ENCODE measurements around the gene HTRA1. TPM values are rescaled to one million over a fixed set of nuclear protein-coding genes. Genes with fewer than 3 reads are reported as not detected.
A peak's percentile ranks its signal among the peaks of the same experiment; 100 is the strongest.

Gene HTRA1
- total RNA-seq, result 185 TPM

- DNase-seq, result peak; percentile 11
Measured at GRCh38 chr10:122461367-122461728, at the start of gene HTRA1. TSS of gene HTRA1 (plus strand) at chr10:122461553. CDS start at chr10:122461653, 100 bp downstream.

GRCh38 chr10:122413327-122413726 lies 48.0 kb upstream of the HTRA1 start:
- DNase-seq, result no peak

GRCh38 chr10:122417667-122418066 lies 43.7 kb upstream of the HTRA1 start:
- no peak for DNase-seq

GRCh38 chr10:122419016-122419415 lies 42.3 kb upstream of the HTRA1 start:
- DNase-seq, result no peak

- peak; percentile 63 for DNase-seq
Measured at GRCh38 chr10:122419876-122420623, 41.3 kb upstream of the HTRA1 start.

GRCh38 chr10:122420624-122421007 lies 40.7 kb upstream of the HTRA1 start:
- DNase-seq, result no peak

DNA sequence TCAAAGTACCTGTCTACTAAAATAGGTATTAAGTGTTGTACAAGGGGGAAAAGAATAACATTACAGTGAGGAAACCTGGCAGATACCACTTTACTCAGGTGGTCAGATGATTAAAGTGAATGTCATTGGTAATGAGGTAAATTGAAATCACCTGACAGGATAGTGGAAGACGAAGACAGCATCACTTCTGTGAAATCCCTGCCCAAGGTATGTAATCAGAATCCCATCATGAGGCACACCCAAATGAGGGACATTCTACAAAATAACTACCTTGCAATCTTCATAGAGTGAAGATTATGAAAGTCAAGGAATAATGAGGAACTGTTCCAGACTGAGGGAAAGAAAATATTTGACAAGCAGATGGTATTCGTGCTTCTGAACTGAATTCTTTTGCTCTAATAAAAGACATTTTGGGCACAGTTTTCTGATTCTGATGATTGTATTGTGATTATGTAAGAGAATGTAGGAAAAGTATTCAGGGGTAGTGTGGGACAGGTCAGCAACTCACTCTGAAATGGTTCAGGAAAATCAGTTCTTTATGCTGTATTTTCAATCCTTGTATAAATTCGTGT lies 40.2 kb upstream of the HTRA1 start:
- no peak for DNase-seq

GRCh38 chr10:122421742-122422141 lies 39.6 kb upstream of the HTRA1 start:
- DNase-seq, result no peak

DNA sequence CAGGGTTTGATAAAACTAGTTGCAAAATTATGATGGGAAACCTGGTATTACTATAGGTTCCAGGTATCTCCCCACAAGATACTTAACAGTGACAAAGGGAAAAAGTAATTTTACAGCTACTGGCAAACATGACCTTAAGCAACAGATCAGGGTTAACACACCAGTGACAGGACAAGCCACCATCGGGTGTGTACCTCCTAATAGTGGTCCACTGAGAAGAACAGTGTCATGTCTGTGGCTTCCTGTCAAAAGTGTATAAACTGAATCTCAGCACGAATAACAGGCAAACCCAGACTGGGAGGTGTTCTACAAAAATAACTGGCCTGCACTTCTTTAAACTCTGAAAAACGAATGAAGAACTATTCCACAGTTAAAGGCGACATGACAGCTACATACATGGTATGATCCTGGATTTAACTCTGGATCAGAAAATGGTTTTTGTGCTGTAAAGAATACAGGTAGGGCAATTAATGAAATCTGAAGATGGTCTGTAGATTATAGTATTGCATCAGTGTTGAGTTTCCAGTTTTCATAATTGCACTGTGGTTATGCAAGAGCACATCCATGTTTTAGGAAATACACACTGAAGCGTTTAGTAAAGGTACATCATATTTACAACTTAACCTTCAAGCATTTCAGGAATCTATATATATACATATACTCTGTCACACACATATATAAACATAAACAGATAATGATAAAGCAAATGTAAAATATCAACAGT lies 38.9 kb upstream of the HTRA1 start:
- DNase-seq, result no peak

GRCh38 chr10:122424059-122424458 lies 37.3 kb upstream of the HTRA1 start:
- DNase-seq, result no peak

GRCh38 chr10:122426829-122427228 lies 34.5 kb upstream of the HTRA1 start:
- no peak for DNase-seq

DNA sequence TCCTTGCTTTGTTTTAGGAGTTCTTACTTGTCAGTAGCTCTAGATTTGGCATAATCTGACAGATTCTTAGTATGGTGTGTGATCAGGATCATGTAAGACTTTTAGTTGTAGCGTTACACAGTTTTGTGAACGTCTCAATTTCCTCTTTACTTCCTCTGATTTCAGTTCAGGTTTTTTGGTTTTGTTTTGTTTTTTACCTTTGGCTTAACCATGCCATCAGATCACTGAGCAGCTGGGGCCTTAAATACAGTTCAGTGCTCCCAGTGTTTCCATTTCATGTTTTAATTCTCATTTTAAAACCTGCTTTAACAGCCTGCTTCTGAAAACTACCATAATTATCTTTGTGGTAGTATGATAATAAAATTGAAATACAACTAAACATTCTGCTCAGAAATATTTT lies 34.1 kb upstream of the HTRA1 start:
- no peak for DNase-seq

GRCh38 chr10:122435212-122435827 lies 26.0 kb upstream of the HTRA1 start:
- peak; percentile 37 for DNase-seq

- no peak for DNase-seq
Measured at GRCh38 chr10:122441961-122442360, 19.4 kb upstream of the HTRA1 start.

DNA sequence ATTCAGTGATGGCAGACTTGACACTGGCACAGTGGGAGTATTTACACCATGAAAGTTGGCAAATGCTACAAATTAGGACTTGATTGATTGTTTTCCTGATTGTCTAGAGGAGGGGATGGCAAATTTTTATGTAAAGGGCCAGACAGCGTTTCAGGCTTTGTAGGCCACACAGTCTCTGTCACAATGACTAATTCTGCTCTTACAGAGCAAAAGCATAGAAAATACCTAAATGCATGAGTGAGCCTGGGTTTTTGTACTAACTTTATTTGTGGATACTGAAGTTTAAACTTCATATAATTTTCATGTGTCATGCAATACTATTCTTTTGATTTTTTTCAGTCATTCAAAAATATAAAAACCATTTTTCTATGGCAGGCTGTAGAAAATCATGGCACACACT lies 15.9 kb upstream of the HTRA1 start:
- no peak for DNase-seq

- no peak for DNase-seq
Measured at GRCh38 chr10:122445904-122446303, 15.4 kb upstream of the HTRA1 start.

DNA sequence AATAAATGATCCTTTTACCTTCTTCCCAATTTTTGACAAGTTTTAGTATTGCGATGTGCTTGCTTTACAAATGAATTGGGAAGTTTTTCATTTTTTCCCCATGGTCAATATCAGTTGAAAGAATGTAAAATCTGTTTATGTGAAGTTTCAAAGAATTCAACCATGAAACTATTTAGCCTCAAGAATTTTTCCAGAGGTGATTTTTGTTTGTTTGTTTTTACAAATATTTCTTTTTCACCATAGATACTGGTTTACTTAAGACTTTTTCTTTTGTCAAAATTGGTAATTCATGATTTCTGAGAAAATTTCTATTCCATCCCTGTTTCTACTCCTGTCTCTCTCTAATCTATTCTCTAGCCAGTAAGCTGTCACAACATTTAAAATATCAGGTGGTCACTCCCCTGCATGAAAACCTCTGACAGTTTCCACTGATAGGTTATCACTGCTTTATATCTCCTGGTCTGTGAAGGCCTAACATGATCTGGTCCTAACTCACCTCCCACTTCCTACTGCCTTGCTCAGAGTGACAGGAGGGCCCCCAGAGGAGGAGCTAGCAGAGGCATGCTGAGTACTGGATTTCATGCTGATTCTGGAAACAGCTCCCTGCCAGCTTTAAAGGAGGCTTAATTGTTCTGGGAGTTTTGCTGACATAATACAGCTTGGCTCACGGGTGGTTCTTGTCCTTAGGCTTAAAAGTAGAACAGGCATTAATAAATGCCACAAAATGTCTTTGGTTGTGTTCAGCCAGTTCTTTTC lies 14.5 kb upstream of the HTRA1 start:
- DNase-seq, result no peak

DNA sequence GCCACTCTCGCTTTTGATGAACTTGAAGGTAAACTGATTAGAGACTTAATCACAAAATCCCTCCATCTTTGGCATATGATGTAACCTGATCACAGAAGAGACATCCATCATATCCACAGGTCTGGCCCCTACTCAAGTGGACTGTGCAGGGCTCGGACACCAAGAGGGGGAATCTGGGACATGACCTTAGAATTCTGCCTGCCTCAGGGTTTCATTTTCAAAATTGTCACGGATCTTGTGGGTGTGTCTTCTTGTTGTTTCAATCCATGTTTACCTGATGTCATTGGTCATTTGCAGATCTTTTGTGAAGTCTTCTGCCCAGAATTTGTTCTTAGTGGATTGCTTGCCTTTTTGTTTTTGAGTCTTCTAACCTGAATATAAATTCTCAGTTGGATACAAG lies 12.8 kb upstream of the HTRA1 start:
- DNase-seq, result no peak

GRCh38 chr10:122449153-122449552 lies 12.2 kb upstream of the HTRA1 start:
- no peak for DNase-seq

DNA sequence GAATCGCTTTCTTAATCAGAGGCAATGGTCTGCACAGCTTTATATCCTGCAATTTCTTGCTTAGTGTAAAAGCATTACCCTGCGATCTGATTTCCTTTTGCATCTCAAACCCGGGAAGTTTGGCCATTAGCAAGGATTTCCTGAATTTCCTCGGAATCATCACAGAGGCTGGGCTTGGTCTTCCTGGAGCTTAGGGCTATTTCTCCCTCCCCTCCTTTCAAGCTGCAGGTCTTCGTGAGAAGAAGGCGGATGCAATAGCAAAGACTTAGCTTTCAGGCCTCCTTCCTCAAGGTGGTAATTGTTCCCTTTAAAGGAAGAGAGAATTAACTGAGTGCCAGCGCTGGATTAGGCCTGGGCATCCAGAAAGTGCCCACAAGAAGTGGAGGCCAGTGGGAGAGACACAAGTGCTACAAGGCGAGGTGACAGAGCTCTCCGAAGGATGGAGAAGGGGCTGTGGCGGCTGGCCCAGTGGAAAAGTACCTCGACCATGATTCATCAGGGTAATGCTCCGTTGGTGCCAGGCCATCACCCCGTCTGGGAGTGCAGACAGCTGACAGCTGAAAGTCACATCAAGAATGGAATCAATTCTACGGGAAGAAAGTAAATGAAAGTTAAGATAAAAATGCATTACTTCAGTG lies 10.9 kb upstream of the HTRA1 start:
- DNase-seq, result peak; percentile 23

- DNase-seq, result no peak
Measured at GRCh38 chr10:122454071-122454470, 7.3 kb upstream of the HTRA1 start.

DNA sequence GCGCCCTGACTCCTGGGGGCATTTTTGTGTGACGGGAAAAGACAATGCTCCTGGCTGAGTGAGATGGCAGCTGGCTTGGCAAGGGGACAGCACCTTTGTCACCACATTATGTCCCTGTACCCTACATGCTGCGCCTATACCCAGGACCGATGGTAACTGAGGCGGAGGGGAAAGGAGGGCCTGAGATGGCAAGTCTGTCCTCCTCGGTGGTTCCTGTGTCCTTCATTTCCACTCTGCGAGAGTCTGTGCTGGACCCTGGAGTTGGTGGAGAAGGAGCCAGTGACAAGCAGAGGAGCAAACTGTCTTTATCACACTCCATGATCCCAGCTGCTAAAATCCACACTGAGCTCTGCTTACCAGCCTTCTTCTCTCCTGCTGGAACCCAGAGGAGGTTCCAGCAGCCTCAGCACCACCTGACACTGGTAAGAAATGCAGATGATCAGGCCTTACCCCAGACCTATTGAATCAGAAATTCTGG lies 6.7 kb upstream of the HTRA1 start, which contains the start of gene ARMS2:
Gene ARMS2, plus strand, starts transcription at position 51 of the 478 bp plus-strand sequence. Its CDS starts 75 bp downstream, at position 126.
- DNase-seq, result no peak

All from skin of body (tissue), 2 donors.